ENCODE measurements around the gene LTBP1. TPM values are rescaled to one million over a fixed set of nuclear protein-coding genes. Genes with fewer than 3 reads are reported as not detected.

The LTBP1 gene
- total and polyA plus RNA-seq, 10 of the 15 experiments (the other 5 are each of a cell fraction or from before 2014, with no cell fraction given), result 0.01 to 0.28 (median 0.12) TPM; not detected in 2

GRCh38 chr2:33197198-33197938 is 250.6 kb downstream of the LTBP1 start:
- CTCF ChIA-PET, result no interaction called here
- Histone ChIP-seq H3K4me2 (ENCODE audit: control insufficient read depth, insufficient read depth) (no peak overlapping the region), H3K4me3 (no peak overlapping the region), H3K79me2 (ENCODE audit: control insufficient read depth, insufficient read depth, low read length) (no peaks in the 10 kb centered on the region), H3K9me3 (replicated peaks; ENCODE audit: control insufficient read depth, insufficient read depth, low read length) (no peaks in the 10 kb centered on the region), H3K9ac (ENCODE audit: control insufficient read depth, insufficient read depth, low read length) (no peak overlapping the region), H3K27ac (ENCODE audit: control insufficient read depth, insufficient read depth) (no peak overlapping the region), H3K4me1 (ENCODE audit: control insufficient read depth, insufficient read depth, low read length) (no peaks in the 10 kb centered on the region), H3K36me3 (ENCODE audit: control insufficient read depth in 2 of 2, insufficient read depth in 2 of 2, low read length in 1 of 2) (no peaks in the 10 kb centered on the region), H3K27me3 (replicated peaks in 1 of 2; ENCODE audit: control insufficient read depth in 2 of 2, insufficient read depth in 2 of 2, low read length in 1 of 2) (no peaks in the 10 kb centered on the region; a peak in 1 of 4 replicates), H4K20me1 (ENCODE audit: control insufficient read depth, insufficient read depth) (no peaks in the 10 kb centered on the region), H2AFZ (ENCODE audit: control insufficient read depth, low read depth, low read length) (no peak overlapping the region)
- ATAC-seq, result no peak
- RAD21 ChIA-PET (ENCODE audit: unreplicated experiment), result no interaction called here
- POLR2A ChIA-PET, result no interaction called here
- 45% methylated on average over 5 of the region's 5 CpGs for WGBS (ENCODE audit: insufficient coverage, insufficient replicate concordance, low lambda C conversion rate, missing lambda C conversion rate)
- BruUV-seq (replicated peaks), result no TSS peak
- no peak for FAIRE-seq
- intact Hi-C loops (cut with micrococcal nuclease; ENCODE audit: unreplicated experiment) (no loop called here), in situ Hi-C loops (cut with MboI) (no loop called here)
- TF ChIP-seq RAD21 (IDR thresholded peaks at IDR 0.05; ENCODE audit: insufficient read depth, low read depth, low read length) (no peak), ZBTB40 (IDR thresholded peaks at IDR 0.05; ENCODE audit: borderline replicate concordance) (no peak), FOS (IDR thresholded peaks at IDR 0.05; ENCODE audit: borderline replicate concordance, extremely low read depth, insufficient read length) (no peak), EZH2 (IDR thresholded peaks at IDR 0.05; ENCODE audit: borderline replicate concordance, control insufficient read depth, low read depth, low read length) (no peak), MAX (IDR thresholded peaks at IDR 0.05; ENCODE audit: low read depth, low read length) (no peak), IKZF1 (conservative IDR thresholded peaks at IDR 0.05) (no peak)
- SMC1A ChIA-PET (ENCODE audit: uncharacterized antibody, unreplicated experiment), result no interaction called here
- DNase-seq (ENCODE audit: low read depth, low spot score), result no peak

Measured in GM12878 (cell line).